Pulmonary artery endothelial cell (primary cell): ENCODE results near the gene CD46. TPM values are rescaled to one million over a fixed set of nuclear protein-coding genes. Genes with fewer than 3 reads are reported as not detected.

ENCODE experiments used
- DNase-seq: peaks from one replicate; pipeline ENCODE4 v3.0.0-alpha.2; 2011; ENCODE audit warnings: low read depth, low spot score
- total RNA-seq: library from RNA; depleted of rRNA; stranded (reverse); fragments of >200 nt; gene quantifications from 2 replicates; pipeline ENCODE4 v1.2.3, GENCODE V29; 2014

CD46 gene
- total RNA-seq, 1 donor from 2014 or later: 158 TPM

DNA sequence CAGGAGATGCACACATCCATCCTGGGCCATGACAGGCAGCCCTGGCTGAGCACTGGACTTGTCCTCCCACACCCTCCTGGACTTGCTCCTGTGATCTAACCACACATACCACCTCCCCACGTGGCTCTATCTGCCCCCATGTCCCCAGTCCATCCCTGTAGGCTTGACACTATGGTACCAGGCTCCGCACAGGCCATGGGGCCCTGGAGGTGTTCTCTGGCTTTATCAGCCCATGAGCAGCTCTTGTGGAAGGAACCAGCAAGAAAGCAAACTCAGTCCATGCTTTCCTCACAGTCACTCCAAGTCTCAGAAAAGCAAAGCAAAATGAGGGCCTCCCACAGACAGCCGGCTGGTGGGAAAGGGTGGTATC is 61.6 kb downstream of the CD46 start:
- no peak for DNase-seq

DNA sequence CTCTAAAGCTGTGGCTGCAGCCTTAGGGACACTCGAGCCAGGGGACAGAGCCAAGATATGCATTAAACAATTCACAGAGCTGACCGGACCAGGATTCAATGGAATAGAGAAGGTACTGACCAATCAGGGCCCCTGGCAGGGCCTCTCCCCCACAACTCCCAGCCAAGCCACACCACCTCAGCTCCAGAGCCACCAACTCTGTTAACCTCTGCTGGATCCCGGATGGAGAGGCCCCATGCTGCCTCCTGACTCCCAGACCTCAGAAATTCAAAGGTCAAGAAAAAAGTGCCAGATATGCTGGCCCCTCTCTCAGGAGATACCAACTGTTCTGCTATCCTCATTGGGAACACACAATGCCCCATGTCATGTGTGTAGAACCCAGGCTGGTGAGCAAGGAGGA is 62.1 kb downstream of the CD46 start:
- DNase-seq: no peak

DNA sequence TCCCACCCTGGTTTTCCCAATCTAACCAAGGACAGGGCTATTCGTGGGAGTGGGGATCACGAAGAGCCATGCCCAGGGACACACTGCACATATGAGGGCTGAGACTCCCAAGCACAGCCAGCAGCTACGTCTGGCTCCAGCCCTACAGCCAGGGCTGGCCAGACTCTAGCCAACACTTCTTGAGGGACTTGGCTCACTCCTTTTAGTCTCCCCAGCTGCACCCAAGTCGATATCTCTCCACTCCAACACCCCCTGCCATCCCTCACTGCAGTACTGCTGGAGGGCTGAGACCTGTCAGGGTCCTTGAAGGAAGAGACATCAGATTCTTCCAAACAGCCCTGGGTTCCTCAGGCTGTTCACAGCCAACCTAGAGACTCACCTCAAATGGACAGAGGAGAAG is 62.6 kb downstream of the CD46 start:
- no peak for DNase-seq

DNA sequence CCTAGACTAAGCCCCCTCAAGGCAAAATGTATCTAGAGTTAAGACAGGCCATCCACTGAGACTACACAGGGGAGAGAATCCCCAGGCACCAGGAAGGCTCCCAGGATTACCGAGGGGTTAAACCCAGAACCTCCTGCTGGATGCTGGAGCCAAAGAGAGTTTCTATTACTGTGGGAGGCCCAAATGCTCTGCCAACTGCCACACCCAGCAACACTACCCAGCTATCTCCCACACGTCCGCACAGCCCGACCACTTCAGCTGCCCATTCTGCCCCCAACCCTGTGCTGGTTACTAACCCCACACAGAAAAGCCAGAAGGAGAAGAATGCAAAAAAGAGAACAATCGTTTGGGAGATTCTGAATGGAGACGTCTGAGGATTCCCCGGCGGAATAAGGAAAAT is 63.6 kb downstream of the CD46 start:
- DNase-seq: no peak

DNA sequence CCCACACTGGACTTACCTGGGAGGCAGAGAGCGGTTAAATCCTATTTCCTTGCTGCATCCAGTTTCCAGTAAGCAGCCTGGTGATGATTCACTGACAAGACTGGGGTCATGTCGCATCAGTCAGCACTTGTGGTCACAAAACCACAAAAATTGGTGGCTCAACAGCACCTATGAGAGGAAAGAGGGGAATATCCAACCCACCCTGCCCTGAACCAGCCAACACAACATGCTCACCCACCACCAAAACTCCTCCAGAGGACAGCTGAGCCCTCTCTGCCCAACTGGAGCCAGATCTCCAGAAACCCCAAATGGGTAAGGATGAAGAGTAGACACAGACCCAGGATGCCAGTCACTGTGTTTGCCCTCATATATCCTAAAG is 64.0 kb downstream of the CD46 start:
- DNase-seq: no peak

DNA sequence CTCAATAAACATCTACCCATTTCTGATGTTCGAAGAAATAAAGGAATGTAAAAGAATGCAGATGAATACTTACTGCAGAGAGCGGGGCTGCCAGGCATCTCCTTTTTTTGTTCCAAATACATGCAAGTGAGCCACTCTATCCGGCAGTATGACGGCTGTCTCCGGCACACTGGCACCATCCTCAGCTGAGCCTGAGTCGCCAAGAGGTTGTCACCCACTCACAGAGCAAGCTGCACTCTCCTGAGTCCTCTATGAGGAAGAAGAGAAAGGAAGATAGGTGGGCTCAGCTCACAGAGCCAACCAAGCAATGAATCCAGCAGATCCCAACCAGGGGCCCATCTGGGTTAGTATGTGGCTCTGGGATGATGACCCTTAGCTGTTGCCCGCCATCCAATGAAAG is 65.3 kb downstream of the CD46 start:
- DNase-seq: no peak

DNA sequence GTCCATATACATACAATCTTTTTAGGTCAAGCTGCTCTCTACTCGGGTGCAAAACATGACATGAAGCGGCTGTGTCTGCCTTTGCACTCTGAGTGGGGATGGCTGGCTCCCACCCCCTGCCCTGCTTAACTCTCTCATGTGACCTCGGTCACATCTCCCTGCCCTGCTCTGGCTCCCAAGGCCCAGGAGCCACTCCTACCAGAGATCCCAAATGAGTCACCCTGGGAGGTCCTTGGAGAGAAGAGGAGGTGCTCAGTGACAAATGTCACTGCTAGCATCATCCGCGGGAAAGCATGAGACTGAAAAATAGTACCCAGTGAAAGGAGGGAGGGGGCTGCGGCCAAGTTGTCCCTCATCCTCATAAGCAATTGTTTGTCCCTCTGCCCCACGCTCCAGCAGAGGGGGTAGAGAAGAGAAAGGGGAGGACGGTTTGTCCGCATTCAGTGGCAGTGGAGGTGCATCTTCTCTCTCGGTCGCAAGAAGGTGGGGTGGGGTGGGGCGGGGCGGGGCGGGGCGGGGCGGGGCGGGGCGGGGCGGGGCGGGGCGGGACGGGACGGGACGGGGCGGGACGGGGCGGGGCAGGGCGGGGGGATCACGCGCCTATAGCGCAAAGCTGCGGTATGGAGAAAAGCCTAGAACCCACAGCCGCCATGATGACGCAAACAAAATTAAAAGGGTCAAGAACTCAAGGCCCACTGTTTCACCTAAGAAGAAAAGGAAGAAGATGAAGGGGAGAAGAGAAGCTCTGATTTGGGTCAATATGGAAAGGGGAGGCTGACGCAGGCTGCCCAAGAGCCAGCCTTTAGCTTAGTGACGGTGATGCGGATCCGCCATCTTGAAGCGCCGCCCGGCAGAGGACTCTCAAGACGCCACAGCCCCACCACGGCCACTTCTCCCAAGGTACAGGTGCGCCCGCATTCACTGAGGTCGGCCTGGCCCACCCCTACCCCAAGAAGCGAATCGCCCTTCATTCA is 66.2 kb downstream of the CD46 start:
- no peak for DNase-seq

DNA sequence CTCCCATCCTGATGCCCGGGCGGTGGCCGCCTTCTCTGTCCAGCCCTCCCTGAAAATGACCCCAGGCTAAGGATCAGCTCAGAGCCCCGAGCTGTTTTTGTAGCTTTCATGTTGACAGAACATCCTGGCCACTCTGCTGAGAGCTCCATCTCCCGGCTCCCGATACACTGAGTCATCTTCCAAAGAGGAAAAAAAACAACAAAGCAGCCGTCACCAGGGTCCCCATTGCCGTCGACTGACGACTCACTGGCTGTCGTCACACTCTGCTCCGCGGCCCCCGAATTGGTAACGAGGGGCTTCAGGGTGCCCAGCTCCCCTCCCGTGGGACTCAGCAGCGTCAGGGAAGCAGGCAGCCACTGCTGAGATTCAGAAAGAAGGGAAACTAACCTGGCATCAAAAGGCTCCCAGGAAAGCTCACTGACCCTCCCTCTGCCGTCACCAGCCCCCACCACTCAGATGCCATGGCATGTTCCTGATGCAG is 67.2 kb downstream of the CD46 start:
- peak; percentile 39 for DNase-seq

DNA sequence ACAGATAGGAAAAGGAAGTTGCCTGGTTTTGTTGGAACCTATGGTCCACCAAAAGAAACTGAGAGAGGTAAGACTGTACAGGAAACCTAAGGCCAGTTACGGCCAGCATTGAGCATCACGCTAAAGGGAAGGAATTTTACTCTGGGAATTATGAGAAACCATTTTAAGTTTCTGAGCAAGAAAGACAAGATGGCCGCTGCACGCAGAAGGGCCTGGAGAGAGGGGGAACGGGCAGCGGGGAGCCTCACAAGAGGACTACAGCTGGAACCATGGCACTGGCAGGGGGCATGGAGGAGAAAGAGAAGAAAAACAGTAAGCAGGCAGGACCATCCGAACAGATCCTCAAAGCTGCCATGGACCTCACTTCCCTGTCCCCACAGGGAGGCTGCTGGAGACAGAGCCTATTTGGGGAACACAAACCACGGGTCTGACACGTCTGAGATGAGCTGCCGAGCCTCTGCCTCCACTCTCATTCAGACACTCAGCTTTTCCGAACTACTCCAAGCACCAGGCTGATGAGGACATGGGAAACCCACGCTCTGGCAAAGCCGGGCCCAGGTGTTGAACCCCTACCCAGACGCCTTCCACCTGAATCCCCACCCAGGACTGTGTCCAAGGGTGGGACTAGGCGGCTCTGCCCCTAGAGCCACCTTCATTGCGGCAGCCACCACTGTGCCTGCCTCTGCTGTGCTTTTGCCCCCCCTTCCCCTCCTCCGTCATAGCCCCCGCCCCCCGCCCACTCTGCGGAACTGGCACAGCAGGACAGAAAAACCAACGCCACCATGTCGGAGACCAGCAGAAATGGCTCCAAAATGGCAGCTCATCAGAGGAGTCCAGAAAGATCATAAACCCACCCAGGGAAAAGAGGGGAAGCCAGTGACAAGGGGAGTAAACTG is 69.0 kb downstream of the CD46 start:
- no peak for DNase-seq

DNA sequence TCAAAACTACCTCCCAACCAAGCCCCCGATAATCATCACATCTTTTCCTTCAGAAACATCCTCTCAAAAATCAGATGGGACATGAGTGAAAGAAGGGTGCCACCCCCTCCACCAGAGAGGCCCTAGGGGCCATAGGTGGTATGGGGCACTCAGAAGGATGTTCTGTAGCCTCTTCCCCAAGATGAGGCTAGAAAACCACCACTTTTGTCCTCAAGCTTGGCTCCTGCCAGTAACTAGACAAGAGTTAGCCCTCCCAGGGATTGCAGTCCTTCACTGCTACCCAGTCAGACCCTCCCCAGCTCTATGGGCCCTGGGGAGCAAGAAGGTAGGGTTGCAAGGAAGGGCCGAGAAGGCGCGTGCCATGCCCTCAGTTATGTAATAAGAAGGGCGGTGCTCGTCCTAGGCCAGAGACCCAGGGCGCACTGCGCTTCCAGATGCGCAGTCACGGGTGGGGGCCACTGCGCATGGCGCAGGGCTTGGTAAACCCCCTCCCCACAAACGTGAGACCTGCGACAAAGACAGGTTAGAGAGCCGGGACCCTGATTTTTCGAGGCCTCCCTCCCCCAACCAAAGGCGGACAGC is 69.7 kb downstream of the CD46 start:
- no peak for DNase-seq

DNA sequence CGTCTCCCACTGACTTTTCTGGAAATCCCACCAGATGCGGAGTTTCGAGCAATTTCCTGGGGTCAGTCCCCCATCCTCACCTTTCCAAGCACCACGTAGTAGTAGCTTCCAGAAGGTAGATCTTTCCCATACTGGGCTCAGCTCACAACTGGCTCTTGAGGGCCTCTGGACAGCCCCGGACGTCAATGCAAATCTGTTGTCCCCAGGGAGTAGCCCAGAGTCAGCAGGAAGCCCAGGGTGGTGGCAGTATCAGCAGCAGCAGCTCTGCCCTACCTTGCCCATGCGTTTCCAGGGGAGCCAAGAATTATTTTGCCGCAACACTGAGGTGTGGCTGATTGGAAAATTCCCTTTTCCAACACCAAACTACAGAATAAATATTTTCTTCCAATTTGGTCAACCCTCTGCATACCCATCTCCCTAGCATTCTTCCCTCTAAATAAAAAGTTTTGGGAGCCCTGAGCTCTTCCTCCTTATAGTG is 70.3 kb downstream of the CD46 start:
- DNase-seq: no peak

DNA sequence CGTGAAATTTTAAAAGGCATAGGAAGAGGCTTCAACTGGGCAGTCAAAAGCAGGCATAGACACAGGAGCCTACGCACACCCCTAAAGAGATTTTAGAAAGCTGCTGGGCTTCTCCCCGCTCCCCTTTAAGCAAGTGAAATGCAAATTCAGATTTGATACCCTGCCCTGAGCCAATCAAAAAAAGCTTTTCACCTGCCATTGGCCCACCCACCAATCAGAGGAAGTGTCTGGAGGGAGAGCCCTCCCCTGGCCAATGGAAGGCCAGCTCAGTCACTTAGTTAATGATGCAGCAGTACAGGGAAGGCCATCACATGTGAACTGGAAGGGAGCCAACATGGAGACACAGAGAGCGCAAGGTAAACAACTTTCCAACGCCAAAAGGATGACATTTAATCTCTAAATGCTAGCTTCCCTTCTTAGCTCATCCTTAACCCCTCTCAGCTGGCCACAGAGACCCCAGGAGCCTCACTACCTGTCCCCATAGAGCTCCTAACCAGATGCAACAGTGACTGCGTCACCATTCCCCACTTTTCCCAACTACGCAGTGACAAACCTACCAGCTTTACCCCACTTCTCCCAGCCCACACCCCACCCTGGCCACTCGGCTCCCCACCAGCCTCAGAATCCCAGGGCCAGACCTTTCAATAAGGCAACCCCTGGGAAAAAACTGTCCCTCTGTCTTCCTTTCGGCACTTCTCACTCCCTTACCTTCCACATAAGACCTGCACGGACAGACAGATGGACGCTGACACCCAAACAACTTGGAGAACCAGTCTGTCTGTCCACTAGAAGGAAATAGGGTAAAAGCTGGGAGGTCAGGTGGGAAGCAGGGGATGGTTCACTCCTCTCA is 71.0 kb downstream of the CD46 start:
- peak; percentile 66 for DNase-seq

DNA sequence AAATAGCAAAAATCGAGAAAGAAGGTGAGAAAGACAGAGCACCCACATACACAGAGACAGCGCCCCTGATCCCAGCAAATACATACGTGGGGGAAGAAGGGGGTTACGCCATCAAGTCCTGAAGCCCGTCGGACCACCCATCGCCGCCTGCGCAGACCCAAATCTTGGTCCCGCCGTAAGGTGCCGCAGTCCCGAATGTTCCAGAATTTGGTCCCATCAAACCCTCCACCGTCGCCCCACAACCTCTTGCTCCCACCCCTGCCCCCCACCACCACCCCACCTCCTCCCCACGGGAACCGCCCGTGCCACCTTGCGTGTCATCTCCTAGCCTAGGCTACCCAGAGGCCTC is 71.7 kb downstream of the CD46 start:
- no peak for DNase-seq

DNA sequence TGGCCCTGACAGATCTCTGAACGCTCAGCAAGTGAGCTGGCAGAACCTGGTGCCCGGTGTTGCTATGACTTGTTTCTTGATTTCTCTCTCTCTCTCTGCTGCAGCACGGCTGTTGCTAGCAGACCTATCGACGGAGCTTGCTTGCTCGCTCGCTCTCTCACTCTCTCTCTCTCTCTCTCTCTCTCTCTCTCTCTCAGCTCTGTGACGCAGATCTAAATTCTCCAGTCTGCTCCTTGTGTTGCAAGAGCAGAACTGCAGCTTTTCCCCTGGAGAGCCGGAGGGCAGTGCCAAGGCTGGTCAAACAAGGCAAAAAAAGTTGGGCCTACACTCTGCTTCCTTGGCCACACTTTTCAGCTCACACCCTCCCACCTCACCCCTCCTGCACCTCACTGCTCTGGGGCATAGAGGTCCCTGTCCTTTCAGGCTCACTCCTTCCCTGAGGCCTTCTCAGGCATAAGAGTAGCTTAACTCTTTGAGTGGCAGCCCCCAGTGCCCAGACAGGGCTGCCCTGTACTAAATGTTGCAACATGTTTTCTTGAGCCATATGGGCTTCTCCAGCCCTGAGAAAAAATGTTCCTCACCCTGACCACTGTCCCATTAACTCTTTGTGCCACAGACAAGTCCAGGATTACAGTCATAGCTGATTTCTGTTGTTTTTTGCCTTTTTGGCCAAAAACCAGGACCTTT is 72.2 kb downstream of the CD46 start:
- peak; percentile 89 for DNase-seq

DNA sequence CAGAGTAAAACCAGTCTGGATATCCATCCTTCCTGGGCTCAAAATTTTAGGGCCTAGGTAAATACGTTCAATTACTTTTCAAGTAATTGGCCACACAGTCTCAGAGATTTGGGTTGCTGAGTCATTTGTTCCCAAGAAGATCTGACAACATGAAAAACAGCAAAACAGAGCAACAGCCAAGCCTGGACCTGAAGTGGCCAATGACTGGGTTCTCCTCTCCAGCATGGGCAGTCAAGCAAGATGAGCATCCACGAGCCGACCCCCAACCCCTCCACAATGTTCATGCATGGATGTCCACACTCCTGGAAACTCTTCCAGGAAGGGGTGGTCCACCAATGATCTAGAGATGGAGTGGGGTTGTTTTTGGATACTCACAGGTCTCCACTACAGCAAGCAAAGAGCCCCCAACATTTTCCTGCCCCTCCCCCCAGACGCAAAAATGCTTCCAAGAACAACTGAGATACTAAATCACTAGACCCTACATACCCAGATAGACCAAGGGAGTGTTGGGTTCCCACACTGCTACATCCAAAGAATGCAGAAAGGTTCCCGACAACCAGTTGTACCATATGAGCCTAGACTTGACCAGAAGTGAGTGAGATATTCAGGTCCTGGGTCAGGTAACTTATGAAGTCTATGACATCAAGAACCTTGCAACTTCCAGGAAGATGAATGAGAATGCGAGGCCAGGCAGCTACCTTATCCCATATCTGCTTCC is 73.0 kb downstream of the CD46 start:
- no peak for DNase-seq

DNA sequence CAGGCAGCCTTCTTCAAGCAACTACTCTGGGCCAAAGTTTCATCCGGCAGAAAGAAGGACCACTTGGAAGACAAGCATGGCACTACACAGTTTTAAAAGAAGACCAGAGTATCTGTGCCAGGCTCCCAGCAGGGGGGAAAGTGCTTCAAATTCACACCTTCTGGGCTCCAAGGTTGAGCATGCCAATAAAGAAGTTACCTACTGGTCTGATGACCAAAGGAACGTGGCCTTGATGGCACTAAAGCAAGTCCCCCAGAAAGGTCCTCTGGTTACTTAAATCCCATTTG is 73.5 kb downstream of the CD46 start:
- no peak for DNase-seq

DNA sequence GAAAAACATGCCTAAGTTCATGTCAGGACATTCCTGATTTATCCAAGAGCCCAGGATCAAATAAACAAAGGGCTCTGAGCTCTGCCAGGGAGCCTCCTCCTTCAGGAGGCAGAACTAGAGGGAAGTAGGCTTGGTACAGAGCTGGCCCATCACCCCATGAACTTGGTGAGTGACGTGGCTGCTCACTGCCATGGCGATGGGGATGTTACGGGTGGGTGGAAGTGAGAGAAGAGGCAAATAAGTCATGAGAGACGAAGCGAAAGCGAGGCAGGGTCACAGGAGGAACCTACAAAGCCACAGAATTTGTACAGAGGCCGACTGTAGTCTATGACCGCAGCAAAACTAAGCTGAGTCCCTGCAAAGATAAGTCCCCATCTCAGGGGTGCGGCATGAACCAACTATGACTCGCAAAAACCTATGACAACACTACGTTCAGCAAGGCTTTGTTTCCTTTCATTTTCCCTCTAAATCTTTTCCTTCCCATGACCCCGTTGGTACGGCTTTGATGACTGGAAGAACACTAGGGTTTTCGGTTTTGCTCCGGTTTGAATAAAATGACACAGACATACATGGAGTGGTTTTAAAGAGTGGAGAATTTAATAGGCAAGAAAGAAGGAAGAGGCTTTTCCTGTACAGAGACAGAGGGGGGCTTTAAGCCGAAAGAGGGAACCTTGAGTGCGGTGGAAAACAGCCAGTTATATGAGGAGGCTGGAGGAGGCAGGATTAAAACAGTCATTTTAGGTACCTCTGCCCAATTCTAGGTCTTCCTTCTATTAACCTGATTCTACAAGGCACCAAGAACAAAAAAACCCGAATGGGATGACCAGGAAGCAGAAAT is 74.1 kb downstream of the CD46 start:
- peak; percentile 37 for DNase-seq

DNA sequence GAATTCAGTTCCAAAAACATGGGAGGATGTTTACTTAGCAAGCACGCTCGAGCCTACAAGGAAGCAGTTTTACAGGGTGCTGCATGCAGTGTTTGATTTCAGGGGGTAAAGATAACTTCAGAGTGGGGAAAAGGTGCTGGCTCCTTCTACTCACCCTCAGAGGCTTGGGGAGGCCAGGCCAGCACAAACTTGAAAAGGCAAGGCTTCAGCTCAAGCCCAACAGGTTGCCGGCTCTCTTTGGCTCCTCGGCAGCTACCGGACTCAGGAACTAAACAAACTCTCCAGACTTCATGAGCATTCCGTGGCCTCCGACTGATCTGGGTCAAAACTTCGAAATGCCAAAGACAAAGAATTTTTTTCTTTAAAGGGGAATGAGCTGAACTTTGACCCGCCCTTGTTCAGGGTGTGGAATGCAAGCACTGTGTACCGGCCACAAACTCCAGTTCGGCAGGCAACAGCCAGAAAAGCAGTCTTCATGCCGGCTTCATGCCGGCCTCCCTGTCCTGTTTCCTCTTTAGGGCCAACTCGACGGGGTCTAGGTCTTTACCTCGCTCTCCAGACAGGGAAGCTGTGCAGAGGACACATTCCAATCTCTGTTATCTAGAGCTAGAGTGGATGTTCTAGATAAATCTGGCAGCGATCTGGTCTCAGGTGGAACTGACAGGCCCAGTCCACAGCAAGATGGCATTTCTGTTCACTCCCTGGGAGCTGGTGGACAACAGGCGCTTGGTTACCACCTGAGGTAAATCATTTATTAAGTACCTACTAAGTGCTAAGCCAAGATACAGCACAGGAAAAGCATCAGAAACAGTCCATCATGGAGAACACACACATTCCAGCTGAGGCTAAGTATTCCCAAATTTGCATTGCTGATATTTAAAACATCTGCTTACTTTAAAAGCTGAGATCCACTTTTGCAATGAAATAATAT is 75.0 kb downstream of the CD46 start:
- no peak for DNase-seq
